H54 (cell line): Measurements from ENCODE around the gene IGFL3.
A peak's percentile ranks its signal among the peaks of the same experiment; 100 is the strongest.

Experiments
- DNase-seq: peaks from one replicate; pipeline ENCODE4 v3.0.0; 2011; ENCODE audit warnings: low spot score, mixed read lengths; ENCODE audit not compliant: insufficient read length
- FAIRE-seq: peaks from 3 replicates; lab custom pipeline; 2011; peaks lifted over from hg19 to GRCh38; lab: Jason Lieb, UNC
- POLR2A ChIP-seq: IDR thresholded peaks from 2 replicates; pipeline ENCODE4 v1.6.1; 2011; ENCODE audit warnings: low read depth, mild to moderate bottlenecking, low read length

IGFL3 gene

GRCh38 chr19:46077815-46078167, 46.7 kb downstream of the IGFL3 start:
- DNase-seq (no peak), FAIRE-seq (no peak)
- no peak for TF ChIP-seq POLR2A

GRCh38 chr19:46076951-46077814, 47.3 kb downstream of the IGFL3 start:
- FAIRE-seq = no peak
- no peak for TF ChIP-seq POLR2A
- peak; percentile 30 for DNase-seq

GRCh38 chr19:46076031-46076880, 48.2 kb downstream of the IGFL3 start:
- TF ChIP-seq POLR2A = no peak
- FAIRE-seq (no peak), DNase-seq (no peak)

GRCh38 chr19:46073268-46073922, 51.1 kb downstream of the IGFL3 start:
- TF ChIP-seq POLR2A = no peak
- no peak for DNase-seq
- no peak for FAIRE-seq
